Stimulated activated CD8-positive, alpha-beta memory T cell treated with anti-CD3 and anti-CD28 coated beads, Interleukin-15, amount 100 ng/mL, for 4 hours (primary cell): ENCODE measurements around the gene SYNJ2.

Experiments
- DNase-seq, 2 donors: peaks; one replicate each; pipeline ENCODE4 v3.0.0-alpha.2; 2020; ENCODE audit warnings: low read depth in 2 of 2

SYNJ2 gene

DNA sequence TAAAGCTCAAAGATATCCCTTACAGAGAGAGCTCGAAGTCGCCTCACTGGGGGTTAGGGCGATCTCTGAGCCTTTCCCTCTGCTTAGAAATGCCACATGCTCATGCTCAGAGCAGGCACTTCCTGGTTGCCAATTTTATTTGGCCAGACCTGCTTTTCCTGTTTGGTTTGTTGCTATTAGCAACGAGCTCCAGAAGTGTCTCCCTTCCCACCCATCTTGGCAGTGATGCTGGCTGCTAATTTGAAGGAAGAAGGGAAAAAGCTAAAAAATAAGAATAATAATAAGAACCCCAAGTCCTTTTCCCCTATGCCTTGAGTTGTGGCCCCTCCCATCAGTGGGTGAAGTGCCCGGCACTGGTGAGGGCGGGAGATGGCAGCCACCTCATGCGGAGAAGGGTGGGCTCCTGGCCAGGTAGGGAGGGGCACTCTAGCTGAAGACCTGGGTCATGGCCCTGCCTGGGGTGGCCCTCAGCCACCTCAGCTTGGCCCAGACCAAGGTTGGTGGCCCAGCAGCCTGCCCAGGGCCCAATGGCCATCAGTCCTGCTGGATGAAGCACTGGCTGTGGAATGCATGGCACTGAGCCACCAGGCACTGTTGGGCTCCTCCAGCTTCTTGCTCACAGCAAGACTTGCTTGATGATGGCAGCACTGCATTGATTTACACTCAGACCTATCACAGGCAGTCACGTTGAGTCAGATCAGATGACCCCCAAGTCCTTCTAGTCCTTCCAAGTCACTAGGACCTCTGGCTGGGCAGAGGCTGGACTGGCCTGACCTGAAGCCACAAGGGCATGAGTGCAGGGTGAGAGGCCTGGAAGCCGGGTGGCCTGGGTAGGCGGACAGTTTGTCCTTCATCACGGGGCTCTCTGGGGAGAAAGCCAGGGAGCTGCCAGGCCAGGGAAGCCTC lies 79.0 kb downstream of the SYNJ2 start:
- no peak for DNase-seq

DNA sequence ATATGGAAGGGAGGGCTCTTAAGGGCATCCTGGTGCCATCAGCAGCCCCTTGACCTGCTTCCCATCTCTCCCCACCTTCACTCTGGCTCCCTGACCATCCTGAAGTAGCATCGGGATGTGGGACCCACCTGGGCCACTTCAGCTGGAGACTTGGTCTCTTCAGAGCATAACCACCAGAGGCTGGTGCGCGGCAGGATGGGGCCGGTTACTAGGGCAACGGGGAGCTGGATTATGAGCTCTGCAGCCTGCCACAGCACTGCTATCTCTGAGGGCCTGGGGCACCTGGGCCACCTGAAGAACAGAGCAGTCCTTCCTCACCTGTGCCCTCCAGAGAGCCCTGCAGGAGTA lies 79.7 kb downstream of the SYNJ2 start:
- no peak for DNase-seq

DNA sequence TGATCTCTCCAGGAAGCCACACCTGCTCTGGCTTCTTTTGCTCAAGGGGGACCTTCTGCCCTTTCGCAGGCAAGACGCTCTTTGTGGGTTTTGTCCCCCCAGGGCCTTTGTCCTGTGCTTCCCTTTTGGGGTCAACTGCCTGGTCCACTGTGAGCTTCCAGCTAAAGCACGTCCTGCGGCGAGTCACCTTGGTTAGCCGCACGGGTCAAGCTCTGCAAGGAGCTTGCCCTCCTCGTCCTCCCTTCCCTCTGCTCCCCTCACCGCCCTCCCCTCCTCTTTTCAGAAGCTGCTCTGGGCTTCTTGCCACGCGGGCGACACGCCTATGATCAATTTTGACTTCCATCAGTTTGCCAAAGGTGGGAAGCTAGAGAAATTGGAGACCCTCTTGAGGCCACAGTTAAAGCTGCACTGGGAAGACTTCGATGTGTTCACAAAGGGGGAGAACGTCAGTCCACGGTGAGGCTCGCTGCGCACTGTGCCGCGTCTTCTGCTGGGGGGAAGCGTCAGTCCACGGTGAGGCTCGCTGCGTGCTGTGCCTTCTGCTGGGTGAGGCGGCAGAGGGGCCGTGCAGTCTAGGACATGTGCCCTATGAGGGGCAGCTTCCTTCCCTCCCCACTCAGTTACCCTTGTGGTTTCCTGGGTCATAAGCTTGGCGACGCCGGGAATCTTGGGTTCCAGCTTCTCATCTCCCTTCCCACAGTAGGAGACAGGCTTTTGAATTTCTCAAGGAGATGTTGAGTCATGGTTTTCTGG lies 80.2 kb downstream of the SYNJ2 start:
- no peak for DNase-seq

DNA sequence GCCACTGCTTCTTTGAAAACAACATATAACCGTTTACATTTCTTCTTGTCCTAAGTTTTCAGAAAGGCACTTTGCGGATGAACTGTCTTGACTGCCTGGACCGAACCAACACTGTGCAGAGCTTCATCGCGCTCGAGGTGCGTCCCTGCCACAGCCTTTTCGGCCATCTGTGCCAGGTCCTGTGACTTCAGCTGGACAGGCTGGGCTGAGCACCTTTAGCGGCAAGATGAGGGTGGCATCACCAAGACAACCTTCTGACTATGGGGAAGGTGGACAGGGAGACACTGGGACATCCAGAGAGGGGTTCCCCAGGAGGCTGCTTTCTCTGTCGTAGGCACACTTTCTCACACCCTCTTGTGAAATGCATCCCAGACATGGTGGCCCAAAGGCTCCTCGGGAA lies 82.1 kb downstream of the SYNJ2 start:
- no peak for DNase-seq

DNA sequence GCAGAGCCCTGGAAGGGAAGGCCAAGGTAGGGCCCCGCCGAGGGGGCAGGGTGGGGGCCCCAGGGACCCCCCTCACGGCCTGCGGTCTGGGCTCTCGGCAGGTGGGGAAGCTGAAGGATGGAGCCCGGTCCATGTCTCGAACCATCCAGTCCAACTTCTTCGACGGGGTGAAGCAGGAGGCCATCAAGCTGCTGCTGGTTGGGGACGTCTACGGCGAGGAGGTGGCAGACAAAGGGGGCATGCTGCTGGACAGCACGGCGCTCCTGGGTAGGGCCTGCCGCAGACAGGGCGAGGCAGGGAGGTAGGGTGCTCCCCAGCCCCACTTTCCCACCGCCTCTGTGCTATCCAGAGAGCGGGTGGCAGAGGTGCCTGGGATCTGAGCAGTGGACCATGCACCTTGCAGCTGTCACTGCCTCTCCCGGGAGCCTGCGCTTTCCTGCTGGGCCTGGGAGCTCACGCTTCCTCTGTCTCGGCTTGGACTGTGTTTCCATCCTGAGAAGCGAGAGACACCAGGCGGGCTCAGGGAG lies 83.1 kb downstream of the SYNJ2 start:
- DNase-seq = no peak

DNA sequence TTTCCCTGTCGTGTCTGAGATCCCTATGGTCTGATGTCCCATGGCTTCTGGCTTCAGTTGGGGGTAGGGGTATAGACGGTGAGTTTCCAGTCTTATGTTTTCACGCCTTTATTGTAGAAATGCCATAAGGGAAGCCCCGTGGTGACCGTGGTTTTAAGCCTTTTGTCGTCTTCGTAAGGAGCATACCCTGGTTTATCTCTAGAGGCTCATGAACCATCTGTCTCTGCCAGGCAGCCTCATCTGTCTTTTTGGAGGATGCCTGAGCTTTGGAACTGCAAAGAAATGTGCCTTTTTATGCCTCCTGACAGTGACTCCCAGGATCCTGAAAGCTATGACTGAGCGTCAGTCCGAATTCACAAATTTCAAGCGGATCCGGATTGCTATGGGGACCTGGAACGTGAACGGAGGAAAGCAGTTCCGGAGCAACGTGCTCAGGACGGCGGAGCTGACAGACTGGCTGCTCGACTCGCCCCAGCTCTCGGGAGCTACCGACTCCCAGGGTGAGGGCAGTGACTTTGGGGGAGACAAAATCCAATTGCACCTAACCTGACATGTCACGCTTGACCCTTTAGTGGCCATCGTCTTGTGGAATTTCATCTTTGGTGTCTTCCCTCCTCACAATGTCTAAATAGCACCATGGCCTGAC lies 84.6 kb downstream of the SYNJ2 start:
- DNase-seq = no peak

DNA sequence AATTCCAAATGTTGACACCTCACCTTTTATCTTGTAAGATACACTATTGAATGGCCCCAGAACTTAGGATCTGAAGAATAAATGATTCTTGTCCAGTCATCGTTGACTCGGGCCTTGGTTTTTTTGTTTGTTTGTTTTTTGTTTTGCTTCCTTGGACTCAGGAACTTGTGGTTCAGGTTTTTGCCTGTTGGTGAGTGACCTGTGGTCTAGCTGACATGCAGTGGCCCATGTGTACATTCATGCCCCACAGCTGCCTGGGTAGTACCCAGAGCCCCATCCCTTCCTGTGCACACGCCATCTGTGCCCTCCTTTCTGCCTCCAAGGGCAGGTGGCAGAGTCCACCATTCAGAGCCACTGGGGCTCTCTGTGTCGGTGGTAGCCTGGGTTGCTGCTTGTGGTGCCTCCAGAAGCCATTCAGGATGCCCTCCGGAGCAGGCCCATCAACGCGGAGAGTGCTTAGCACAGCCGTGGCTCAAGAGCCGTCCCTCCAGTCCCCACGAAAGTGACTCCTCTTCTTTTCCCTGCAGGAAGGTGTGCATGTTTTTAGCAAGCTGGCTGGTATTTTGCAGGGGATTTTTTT lies 85.9 kb downstream of the SYNJ2 start:
- no peak for DNase-seq

DNA sequence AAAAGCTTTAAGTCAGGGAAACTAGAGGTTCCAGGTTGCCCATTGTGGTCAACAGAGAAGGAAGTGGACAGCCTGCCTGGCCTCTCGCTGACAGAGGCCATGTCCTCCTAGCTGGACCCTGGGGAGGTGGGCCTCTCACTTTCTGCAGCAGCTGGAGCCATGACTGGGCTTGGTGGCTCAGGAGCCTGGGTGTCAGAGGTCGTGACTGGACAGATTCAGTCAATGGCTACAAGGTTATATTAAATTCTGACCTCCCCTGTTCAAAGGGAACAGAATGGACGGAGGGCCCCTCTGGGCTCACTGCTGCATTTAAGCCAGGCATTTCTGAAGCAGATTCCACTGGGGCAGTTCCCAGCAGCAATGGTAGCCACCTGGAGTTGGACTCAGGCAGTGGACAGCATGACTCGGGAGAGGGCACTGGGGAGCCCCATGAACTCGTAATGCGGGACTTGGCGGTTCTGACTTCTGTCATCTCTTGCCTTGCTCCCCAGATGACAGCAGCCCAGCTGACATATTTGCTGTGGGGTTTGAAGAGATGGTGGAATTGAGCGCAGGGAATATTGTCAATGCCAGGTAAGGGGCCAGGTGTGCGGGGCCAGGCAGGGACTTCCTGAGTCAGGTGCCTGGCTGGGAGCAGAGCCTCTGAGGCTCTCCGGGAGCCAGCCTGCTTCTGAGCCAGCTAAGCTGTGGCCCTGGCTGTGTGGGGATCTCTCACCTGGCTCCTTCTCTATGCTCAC lies 86.7 kb downstream of the SYNJ2 start:
- no peak for DNase-seq

DNA sequence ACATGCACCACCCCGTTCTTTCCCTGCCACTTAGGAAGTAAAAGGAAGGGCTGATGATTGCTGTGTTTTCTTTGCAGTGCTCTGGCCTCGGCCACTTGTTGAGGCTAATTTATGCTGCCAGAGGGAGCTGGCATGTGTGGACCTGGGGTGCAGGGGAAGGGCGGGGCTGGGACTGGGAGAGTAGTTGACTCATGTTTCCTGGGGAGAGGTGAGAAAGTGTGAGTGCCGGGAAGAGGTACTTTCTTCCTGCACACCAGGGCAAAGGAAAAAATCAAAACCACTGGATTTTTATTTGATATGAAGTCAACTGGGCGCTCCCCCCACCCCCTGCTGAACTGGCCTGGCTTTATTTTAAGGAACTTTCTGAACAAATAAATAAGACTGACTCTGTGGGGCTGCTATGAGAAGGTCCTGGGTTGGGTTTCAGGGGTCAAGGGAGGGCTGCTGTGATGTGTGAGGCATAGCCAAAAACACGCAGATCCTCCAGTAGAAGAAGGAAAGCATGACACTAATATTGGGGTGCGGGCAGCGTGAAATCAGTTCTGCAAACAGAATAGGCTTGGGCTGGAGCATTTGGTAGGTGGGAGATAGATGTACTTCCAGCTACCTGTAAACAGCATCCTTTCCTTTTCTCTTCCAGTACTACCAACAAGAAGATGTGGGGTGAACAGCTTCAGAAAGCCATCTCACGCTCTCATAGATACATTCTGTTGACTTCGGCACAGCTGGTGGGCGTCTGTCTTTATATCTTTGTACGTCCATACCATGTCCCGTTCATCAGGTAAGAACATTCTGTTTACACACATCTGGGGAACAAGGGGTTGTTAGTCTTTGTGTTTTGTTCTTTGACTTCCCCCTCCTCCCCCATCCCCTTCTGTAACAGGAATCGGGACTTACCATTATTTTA lies 87.5 kb downstream of the SYNJ2 start:
- no peak for DNase-seq

DNA sequence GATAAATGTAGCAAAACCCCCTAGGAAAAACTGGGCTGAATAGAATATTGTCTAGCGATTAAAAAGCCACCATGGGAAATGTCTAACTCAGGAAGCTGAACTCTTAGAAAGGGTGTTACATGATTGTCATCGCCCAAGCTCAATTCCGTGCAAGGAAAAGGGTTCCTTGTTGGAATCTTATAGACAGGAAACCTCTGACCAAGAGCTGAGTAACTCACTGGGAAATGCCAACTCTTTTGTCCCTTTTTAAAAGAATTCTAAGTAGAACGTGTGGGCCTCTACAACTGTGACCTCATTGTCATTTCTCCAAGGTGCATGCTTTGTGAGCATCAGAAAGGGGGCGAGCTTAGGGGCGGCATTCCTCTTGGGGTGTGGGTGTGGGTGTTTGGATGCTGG lies 88.1 kb downstream of the SYNJ2 start:
- no peak for DNase-seq

DNA sequence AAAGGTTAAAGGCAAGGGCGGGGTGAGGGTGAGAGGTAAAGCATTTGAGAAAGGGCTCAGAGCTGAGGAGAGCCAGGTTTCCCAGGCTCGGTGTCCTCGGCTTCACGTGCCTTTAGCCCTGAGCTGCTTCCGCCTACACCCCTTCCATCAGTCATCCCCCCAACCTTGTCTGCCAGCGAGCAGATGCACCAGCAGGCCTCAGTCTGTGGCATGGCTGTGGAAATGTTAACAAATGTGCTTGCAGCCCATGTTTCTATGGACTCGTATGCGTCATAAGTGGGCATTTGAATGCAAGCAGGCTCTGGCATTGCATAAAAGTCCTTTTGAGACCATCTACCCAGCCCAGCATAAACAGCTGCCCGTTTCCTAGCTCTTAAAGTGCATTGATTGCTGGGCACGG lies 88.8 kb downstream of the SYNJ2 start:
- no peak for DNase-seq

DNA sequence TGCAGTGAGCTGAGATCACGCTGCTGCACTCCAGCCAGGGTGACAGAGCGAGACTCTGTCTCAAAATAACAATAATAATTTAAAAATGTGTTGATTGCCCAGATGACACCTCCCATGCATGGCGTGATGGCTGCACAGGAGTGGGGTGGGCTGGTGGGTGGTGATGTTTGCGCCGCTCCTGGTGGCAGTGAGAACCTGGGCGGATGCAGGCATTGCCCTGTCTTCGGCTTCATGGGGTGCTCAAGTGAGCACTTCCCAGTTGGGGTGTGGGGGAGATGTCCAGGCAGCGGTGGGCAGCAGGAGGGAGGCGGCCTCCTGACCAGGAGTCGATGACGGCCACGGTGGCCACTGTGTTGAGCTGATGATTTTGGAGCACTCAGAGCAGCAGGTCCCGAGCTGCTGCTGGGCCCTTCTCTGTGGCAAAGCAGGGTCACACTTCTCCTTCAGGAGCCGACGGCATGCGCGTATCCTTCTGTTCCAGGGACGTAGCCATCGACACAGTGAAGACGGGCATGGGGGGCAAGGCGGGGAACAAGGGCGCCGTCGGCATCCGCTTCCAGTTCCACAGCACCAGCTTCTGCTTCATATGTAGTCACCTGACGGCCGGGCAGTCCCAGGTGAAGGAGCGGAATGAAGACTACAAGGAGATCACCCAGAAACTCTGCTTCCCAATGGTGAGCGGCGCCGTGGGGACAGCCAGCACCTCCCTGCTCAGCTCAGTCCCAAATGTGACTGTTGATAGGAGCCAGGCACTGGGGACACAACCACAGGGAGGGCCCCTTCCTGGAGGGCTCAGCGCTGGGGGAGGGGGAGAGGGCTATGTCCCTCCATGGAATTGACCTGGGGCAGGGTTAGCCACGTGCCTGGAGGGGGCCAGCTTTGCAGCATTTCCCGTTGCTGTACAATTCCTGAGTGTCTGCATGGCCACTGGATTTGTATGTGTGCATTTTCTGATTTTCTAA lies 89.7 kb downstream of the SYNJ2 start:
- DNase-seq = no peak

DNA sequence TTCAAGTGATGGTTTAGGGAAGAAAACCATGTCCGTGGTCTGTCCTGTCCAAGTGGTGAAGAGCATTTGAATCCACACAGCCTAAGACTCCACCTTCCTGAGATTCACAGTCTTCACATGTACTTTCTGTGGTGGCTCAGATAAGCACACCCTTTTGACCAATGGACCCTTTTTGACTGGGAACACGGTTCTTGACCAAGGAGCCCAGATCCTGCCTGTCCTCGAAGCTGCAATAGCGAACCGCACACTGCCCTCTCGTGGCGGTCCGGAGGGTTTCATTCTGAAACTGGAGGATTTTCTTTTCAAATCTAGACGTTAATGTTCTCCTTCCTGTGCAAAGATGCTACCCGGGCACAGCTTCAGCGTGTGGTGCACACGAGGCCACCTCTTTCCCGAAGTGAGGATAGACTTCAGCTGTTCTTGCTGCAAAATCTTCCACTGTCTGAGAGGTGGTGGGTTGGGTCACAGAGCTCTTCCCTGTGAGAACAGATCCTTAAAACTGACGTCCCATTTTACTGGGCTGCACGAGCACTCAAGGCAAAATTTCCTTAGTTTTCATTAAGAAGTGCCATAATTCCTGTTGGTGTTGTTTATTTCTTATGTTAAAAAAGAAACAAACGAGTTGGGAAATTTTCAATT lies 90.5 kb downstream of the SYNJ2 start:
- DNase-seq = peak; percentile 24 to 37

DNA sequence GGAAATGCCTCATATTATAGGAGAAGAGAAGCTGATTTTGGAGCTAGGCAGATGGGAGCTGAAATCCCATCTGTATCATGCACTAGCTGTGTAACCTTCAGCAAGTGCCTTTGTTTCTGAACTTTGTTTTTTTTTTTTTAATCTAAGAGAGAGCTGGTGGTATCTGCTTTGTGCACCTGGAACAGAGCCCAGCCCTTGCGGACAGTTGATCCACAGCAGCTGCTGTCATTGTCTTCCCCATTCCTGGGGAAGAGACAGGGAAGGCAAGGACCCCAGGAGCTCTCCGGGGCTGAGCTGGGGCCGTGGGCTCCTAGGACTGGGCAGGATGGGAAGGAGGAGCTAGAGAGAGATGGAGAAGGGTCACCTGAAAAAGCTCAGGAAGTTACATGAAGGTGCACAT lies 92.1 kb downstream of the SYNJ2 start:
- DNase-seq = no peak

DNA sequence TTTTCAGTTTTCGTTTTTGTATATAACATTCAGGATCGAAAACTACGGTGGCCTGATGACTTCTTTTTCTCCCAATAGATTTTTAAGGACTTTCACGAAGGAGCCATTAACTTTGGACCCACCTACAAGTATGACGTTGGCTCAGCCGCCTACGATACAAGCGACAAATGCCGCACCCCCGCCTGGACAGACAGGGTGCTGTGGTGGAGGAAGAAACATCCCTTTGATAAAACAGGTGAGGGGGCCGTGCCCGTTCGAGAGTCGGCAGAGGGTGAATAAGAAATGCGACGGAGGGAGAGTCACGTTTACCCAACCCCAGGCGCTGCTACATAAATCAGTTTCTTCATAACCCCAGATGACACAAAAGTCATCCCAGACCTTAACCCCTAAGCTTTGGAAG lies 94.9 kb downstream of the SYNJ2 start:
- no peak for DNase-seq

DNA sequence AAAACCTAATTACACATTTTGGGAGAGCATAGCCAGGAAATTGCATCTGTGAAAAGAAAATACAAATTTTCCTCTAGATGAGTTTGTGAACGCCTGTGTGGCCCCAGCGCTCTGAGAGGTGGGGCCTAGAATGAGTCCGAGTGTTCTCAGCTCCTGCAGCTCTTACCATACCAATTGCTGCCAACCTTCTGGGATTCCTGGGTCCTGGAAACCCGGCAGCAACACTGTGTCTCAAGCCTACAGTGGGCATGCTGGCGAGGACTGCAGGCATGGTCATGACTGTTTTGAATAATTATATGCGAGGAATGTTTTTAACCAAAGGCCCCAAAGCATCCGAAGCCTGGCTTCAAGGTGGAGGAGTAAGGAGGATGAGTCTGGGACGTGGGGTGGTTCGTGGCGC lies 96.0 kb downstream of the SYNJ2 start:
- no peak for DNase-seq

DNA sequence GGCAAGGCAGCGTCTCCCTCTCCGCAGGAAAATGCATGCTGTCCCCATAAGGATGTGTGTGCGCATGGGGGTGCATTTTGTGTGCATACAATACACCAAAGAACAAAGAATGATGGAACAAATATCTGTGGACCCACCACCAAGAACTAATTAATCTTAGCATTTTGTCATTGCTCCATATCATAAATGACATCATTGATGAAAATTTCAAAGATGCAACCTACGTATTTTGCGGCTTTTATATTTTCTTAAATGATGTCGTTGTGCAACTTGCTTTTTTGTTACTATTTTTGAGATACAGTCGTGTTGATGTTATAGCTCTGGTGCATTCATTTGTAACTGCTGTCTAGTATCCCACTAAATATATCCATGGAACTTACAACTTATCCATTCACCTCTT lies 96.7 kb downstream of the SYNJ2 start:
- DNase-seq = no peak

DNA sequence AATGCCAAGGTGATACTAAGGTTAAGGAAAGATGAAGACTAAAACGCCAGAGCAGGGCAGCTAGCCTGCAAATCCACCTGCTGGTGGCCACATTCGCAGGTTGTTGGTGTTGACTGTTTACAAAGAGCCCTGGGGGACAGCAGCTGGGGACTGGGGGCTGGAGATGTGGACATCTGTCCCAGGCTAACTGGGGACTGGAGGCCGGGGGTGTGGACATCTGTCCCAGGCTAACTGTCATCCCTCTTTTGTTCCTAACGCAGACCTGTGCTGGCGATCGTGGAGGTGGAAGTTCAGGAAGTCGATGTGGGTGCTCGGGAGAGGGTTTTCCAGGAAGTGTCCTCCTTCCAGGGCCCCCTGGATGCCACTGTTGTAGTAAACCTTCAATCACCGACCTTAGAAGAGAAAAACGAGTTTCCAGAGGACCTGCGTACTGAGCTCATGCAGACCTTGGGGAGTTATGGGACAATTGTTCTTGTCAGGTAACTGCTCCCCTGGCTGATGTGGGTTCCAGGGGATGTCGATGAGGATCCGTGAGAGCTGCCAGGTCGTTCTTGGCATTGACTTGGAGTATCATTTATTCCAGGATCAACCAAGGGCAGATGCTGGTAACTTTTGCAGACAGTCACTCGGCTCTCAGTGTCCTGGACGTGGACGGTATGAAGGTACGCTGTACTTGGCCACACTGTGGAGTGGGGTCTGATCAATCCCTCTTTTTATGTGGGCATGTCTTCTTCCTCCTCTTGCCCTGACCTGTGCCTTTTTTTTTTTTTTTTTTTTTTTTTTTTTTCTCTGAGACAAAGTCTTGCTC lies 99.4 kb downstream of the SYNJ2 start:
- no peak for DNase-seq
